Posterior cingulate gyrus (tissue), 11 donors: Measurements from ENCODE around the gene RFLNA.

Experiments used
- DNase-seq, 10 donors: peaks; one replicate each; pipeline versions ENCODE4 v3.0.0 to v3.0.0-alpha.2; 2020 to 2021; ENCODE audit warnings: mixed read lengths in 3 of 10
- intact Hi-C: fragments of 100-400 bp; cut with DNase I; formaldehyde crosslinking; loops from one replicate; pipeline ENCODE4 v1.15.1; 2023

The RFLNA gene

DNA sequence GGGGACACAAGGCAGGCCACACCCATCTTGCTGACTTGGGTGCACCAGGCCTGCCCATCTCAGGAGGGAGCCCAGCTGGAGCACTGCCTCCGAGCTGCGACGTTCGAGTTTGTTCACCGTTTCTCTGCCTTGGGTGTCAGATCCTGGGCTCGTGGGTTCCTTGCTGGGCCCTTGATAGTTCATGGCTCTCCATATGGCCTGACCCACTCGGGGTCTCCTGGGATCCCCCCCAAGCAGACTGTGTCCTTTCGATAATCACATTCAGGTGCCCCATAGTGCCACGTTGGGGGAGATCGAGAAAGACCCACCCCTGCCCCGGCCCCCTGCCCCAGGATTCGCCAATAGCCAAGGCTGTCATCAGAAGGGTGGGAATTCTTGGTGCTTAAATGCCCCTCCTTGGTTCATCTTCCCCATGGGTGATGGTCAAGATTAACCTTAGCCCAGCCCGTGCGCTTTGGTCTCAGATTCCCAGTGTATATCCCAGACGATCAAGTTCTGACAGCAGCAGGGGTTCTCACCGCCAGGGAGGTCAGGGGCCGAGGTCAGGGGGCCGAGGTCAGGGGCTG is 7.4 kb downstream of the RFLNA start:
- intact Hi-C loops, result no loop called here
- peak in 2 of 10 donors; percentile 37 to 80 for DNase-seq

DNA sequence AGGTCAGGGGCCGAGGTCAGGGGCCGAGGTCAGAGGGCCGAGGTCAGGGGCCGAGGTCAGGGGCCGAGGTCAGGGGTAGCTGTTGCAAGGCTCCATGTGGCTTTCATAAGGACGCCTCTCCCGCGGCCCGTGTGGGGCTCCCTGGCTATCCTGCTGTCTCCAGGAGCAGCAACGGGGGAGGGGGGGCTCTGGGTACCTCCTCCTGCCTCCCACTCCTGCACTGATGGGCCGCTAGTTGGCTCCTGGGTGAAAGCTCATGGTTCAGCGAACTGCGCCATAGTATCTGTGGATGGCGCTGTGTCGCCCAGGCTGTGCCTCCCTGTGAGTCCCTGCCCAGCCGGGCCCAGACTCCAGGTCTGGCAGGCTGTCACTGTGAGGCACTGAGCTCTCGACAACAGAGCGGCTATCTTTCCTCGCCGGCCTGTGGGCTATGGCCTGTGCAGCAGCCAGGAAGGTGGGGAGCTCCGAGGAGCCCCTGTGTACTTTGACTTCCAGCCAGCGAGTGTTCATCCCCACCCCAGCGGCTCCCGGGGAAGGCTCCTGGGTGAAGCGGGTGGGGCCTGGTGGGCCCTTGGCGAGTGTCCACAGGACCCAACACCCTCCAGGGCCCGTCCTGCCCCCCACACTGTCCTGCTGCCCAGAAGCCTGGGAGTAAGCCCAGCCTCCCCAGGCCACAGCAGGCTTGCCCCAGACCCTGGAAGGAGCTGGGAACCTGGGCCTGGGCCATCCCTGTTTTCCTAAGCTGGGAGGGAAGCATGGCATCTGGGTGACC is 8.1 kb downstream of the RFLNA start:
- intact Hi-C loops, result no loop called here

DNA sequence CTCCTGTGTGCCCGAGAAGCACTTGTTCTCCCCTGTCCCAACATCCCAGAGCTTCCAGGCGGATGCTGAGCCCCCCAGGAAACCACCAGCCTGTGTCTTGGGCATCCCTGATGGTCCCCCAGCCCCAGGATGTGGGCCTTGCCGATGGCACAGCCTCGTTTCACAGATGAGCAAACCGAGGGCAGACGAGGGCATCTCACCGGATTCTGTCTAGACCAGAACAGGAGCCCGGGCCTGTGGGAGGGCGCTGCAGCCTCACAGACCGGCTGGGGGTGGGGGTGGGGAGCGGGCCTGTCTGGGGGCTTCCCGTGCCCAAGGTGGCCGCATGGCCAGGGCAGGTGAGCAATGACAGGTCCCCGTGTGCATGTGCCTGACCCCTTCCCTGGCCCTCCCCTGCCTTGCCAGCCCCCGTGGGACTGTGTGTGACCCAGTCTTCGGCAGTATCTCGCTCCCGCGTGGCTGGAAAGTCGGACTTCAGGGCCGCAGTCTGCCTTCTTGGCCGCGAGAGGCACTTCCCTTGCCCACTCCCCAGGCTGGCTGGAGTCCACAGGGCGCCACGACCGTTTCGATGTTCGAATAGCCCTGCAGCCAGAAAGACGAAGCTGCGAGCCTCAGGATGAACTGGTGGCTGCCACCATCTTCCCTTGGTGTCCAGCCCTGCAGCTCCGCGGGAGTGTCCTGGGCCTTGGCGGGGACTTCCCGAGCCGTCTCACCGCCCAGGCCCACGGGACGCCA is 8.9 kb downstream of the RFLNA start:
- DNase-seq, result peak in 3 of 10 donors; percentile 51 to 71 (median 69)
- intact Hi-C loops, result no loop called here

More for the DNA sequence above, 8.1 kb downstream of the RFLNA start:
- DNase-seq, result peak in 2 of 10 donors; percentile 65 to 68

DNA sequence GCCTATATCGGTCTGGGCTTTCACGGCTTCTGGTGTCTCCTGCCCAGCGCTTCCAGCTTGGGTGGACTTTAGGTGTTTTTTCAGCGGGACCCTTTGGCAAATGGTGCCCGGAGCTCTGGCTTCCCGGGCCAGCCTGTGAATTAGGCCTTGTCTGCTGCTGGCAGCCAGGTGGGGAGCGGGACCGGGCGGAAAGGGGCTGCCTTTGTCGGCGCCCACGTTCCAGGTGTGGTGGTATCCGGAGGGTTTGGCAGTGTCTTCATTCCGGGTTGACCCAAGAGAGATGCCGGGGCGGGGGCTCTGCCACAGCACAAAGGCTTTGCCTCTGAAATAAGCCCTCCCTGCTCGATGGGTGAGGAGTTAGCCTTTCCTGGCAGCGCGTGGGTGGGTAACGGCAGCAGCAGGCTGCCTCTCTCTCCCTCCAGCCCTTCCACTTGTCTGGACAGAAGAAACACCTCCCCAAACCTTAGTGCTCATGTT is 9.5 kb downstream of the RFLNA start:
- intact Hi-C loops, result no loop called here
- peak in 3 of 10 donors; percentile 31 to 75 (median 72) for DNase-seq

DNA sequence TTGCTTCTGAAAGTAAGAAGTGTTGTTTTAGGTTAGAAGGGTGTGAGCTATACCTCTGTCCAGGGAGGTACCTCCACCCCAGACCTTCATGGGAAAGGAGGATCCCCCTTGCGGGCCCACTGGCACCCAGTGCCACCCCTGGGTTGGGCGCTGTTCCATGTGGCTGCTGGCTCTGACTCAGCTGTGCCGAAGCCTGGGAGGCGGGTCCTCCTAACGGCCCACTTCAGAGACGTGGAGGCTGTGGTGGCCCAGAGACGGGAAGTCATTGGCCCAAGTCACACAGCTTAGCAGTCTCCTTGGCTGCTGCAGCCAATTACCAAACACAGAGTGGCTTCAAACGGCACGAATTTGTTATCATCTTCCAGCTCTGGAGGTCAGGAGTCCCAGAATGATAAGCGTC is 10.2 kb downstream of the RFLNA start:
- intact Hi-C loops, result no loop called here
- peak in 2 of 10 donors; percentile 62 to 82 for DNase-seq

DNA sequence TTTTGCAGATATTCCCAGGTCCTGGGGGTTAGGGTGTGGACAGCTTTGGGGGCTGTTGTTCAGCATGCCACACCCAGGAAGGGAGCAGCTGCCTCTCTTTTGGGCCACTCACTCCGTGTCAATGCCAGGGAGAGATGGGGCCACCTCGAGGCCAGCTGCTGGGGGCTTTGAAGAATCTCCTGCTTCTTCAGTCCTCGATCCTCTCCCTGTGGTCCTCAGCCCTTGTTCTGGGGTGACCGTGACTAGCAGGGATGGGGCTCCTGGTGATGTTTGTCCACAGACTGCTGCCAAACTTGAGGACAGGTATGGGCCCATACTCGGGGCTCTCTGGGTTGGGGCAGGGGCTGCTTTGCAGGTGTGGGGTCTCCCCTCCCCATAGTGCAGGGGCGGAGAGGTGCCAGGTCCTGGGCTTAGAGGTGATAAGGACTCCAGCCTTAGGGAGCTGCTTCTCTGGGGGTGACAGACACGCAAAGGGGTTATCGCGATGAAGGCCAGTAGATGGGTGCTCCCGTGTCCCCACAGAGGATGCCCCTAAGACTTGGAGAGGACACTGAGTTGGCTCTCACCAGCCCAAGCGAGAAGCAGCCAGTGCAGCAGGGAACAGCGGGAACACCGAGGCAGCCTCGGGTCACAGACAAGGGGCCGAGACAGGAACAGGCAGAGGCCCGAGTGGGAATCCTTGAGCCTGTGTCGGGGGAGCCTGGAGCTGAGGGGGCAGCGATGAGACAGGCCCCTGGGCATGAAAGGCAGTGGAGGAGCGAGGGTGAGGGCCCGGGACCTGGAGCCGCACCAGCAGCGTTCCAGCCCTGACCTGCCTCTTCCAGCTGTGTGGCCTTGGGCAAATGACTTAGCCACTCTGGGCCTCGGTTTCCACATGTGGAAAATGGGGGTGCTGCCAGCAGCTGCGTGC is 11.1 kb downstream of the RFLNA start:
- intact Hi-C loops, result no loop called here
- DNase-seq, result peak in 3 of 10 donors; percentile 52 to 65 (median 65)

DNA sequence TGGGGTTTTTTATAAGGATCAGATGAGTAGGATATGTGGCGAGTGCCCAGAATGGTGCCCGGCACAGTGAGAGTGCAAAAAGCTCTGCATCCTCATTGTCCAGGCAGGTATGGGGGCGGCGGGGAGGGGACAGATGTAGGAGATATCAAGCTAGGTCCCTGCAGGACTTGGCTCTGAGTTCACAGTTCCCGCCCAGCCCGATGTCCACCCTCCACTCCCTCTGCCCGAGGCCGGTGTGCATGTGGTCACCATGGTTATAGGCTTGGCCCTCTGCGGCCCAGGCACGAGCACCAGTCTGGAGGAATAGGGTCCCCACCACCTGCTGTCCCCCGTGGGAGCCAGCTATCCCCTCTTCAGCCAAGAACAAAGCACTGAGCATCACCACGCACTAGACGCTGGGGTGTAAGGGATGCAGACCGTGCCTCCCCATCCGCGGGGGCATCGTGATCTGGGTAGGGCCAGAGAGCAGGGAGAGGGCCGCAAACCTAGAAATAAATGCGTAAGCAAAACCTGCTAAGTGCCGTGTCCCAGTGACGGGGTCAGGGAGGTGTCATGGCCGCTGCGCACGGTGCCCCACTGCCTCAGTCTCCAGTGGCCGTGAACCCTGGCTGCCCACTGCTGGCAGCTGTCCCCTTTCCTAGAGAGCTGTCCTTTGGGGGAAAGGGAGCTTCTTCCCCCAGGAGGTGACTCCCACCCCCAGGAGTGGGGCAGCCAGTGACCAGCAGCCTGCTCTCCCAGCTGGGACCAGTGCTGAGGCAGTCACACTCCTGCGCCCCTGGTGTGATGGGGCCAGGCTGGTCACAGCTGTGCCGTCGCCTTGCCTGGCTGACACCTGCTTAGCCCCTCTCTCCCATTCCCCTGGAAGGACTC is 12.0 kb downstream of the RFLNA start:
- DNase-seq, result peak in 3 of 10 donors; percentile 59 to 75 (median 59)
- intact Hi-C loops, result no loop called here

DNA sequence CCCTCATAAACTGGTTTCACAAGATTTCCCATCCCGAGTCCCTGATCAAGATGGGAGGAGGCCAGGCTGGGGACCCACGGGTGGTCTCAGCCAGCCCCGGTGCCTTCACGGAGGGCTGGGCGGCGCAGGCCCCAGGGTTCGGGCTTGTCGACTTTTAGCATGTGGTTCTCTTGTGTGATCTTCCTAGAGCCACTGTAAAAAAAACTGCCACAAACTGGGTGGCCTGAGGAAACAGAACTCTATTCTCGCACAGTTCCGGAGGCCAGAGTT is 12.6 kb downstream of the RFLNA start:
- peak in 4 of 10 donors; percentile 2 to 68 (median 46) for DNase-seq
- intact Hi-C loops, result no loop called here

DNA sequence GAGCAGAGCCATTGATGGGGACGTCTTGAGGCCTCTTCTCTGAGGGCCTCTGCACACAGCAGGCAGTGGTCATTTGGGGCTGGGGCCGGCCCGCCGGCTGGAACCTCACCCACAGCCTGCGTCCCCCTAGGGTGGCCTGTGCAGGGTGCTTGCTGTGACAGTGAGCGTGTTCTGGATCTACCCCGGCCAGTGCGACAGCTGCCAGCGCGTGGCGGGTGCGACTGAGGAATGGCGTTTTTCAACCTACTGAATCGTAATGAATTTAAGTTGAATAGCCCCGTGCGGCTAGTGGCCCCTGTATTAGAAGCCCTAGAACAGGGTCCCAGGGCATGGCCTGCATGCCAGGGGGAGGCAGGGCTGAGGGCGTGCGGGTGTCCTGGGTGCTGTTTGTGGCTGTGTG is 13.8 kb downstream of the RFLNA start:
- peak in 3 of 10 donors; percentile 8 to 73 (median 50) for DNase-seq
- intact Hi-C loops, result no loop called here

DNA sequence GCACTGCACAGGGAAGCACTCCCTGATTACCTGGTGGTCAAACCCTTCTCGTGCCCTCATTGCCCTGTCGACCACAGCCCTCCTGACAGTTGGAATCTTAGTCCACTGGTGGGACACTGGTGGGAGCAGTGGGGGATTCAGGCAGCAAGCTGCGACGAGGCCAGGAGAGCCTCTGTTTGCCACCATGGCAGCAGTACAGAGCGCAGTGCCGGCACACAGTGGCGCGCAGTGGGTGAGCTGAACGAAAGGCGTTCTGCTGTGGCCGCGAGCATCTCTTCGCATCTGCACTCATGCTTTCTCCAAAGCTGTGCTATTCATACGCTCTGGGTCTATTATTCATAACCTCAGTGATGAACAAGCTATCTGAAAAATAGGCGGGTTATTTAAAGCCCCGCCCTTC is 14.3 kb downstream of the RFLNA start:
- intact Hi-C loops, result no loop called here
- DNase-seq, result peak in 2 of 10 donors; percentile 18 to 50

DNA sequence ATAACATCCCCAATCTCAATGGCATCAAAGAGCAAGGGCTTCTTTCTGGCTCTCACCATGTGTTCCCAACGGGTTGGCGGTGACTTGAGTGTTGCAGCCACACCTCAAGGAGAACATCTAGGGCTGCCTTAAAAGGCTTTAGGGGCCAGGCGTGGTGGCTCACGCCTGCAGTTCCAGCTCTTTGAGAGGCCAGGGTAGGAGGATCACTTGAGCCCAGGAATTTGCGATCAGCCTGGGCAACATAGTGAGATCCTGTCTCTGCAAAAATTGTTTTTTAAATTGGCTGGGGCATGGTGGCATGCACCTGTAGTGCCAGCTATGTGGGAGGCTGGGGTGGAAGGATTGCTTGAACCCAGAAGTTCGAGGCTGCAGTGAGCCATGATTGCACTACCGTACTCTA is 14.9 kb downstream of the RFLNA start:
- intact Hi-C loops, result no loop called here
- DNase-seq, result peak in 1 of 10 donors; percentile 8

DNA sequence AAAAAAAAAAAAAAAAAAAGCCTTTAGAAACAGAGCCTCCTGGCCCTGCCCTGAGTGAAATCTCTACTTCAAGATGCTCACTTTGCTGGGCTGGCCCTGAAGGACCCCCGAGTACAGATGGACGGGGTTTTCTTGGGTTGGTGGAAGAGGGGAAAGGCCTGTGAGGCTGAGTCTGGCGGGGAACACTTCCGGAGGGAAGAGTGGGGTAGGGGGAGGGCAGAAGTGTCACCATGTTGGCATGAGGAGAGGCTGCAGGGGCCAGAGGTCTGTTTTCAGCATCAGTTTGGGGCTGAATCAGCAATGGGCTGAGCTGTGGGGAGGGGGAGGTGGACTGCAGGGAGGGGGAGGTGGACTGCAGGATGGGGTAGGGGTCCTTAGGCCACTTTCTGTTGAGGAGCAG is 15.3 kb downstream of the RFLNA start:
- DNase-seq, result peak in 1 of 10 donors; percentile 40
- intact Hi-C loops, result no loop called here

DNA sequence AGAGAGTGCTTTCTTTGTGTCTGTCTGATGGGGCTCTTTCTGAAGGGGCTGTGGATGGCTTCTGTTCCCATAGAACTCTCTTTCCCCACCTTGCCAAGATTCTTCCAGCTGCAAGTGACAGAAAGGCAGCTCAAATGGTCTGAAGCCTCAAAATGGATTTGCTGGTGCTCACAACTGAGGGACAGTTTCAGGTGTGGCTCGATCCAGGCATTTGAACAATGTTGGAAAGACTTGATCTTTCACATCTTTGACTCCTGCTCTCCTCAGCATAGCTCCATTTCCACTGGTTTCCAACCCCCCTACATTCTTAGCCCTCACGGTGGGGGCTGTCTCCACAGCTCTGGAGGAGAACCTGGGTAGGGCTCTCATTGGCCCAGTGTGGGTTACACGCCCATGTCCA is 15.9 kb downstream of the RFLNA start:
- intact Hi-C loops, result no loop called here
- DNase-seq, result peak in 1 of 10 donors; percentile 56

DNA sequence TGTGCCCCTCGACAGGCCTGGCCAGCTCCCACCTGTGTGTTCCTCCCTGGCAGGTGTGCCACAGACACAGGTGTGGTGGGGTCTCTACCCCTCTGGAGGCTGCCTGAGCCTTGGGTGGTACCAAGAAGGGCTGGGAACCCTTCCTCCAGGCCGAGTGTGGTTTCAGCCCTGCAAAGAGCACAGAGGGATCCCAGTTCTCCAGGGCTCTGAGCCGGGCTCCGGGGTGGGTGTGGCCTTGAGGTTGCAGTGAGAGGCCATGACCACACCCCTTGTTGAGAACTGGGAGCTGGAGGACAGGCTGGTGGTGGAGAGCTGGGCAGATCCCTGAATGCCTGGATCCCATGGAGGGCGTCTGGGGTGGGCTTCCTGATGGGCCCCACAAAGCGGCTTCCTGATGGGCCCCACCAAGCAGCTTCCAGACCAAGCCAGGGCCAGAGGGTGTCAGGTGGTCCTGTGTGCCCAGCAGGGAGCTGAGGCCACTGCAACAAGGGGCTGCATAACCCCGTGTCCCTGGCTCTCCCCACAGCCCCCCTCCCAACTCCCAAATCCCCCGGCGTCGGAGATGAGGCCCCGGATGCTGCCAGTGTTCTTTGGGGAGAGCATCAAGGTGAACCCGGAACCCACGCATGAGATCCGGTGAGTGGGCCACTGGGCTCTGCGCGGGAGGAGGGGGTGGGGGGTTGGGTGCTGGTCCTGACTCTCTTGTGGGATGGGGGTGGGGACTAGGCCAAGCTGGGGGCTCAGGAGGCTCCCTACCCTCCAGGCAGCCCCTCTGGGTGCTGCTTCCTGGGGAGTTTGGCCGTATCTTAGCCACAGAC is 16.6 kb downstream of the RFLNA start:
- DNase-seq, result peak in 1 of 10 donors; percentile 52
- intact Hi-C loops, result no loop called here

DNA sequence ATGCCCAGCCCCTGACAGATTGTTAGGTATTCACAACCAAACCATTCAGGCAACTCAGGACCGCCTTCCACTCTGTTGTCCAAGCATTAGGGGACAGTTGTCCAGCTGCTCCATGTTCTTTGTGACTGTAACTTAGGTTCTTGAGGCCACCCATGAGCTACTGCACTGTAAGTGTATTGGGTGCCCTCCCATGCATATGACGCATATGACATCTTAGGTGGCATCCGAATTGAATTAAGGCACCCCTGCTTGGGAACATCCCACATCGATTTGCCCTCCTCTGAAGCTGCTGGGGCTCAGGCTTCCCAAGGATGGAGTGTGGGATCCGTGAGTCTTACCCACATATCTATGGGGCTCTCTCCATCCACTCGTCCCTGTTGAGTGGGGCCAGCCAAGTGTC is 17.7 kb downstream of the RFLNA start:
- no peak for DNase-seq
- intact Hi-C loops, result no loop called here

DNA sequence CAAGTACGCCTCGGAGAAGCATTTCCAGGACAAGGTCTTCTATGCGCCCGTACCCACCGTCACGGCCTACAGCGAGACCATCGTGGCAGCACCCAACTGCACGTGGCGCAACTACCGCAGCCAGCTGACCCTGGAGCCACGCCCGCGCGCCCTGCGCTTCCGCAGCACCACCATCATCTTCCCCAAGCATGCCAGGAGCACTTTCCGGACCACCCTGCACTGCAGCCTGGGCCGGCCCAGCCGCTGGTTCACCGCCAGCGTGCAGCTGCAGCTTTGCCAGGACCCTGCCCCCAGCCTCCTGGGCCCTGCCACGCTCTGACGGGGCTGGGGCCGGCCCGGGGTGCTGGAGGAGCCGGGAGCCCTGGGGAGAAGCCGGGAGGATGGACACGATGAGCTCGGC is 19.3 kb downstream of the RFLNA start:
- intact Hi-C loops, result no loop called here
- DNase-seq, result peak in 1 of 10 donors; percentile 74

DNA sequence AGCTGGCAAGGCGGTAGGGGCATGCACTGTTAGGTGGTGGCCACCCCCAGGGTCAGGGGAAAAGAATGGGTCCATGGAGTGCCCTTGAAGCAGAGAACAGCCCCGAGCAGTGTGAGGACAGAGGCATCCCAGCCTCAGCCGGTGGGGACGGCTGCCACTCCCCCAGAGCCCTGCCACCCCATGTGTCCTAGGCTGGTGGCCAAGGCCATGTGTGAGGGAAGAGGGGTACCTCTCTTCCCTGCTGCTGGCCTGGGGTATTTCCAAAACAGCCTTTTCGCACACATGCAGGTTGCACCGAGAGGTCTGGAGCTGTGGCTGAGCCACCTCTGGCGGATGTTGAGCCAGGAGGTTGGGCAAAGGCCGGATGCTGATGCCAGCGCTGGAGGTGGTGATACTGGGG is 19.9 kb downstream of the RFLNA start:
- intact Hi-C loops, result no loop called here
- DNase-seq, result peak in 1 of 10 donors; percentile 70

DNA sequence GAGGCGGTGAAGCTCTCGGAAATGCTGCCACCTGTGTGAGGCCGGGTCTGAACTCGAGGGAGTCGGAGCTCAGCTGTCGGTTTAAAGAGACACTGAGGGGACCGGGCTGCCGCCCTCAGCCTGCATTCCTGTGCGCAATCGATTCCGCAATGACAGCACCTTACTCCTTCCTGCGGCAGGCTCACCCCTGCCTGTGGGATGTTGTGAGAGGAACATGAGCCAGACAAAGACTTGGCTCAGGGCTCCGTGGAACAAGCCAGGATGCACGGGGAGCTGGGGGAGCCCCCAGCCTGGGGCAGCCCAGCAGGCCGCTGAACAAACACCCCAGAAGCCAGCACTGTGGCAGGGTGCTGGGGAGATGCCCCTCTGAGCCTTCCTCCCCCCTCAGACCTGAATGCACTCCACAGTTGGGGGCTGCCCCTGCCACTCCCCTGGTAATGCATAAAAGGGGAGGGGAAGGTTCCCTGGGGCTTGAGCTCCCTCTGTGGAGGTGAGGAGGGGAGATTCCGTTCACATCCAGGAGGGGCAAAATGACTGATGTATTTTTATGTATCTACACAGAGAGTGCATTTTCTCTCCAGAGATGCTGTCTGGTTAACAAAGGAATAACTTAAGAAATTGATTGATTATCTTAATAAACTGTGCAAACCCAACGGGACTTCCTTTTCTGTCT is 20.6 kb downstream of the RFLNA start:
- DNase-seq, result no peak
- intact Hi-C loops, result no loop called here
